ENCODE data around the gene DYNC2H1. TPM values are rescaled to one million over a fixed set of nuclear protein-coding genes. Genes with fewer than 3 reads are reported as not detected.

DYNC2H1 gene
- total and polyA plus RNA-seq, 2 donors (not counting 1 experiment from before 2014, with no cell fraction given) = 20.1 to 65.9 TPM

- no peak for DNase-seq (ENCODE audit: low read depth in 2 of 2)
- Histone ChIP-seq H4K20me1 (ENCODE audit: control insufficient read depth, extremely low read depth, insufficient read depth, low read length) (no peaks in the 10 kb centered on the region), H3K79me2 (ENCODE audit: control insufficient read depth, insufficient read depth, low read length) (no peaks in the 10 kb centered on the region), H3K4me3 (replicated peaks in 1 of 4; ENCODE audit: control extremely low read depth in 1 of 4, insufficient read depth in 1 of 4, low read depth in 3 of 4, low read length in 4 of 4) (no peak overlapping the region), H3K27ac (ENCODE audit: insufficient read depth, low read length) (no peak overlapping the region), H3K9me3 (ENCODE audit: control insufficient read depth, insufficient read depth, low read depth, low read length) (no peaks in the 10 kb centered on the region), H3K9ac (ENCODE audit: insufficient read depth, low read length) (no peak overlapping the region), H3K36me3 (ENCODE audit: control insufficient read depth, insufficient read depth, low read length) (no peaks in the 10 kb centered on the region), H3K4me1 (ENCODE audit: control insufficient read depth, extremely low read depth, insufficient read depth, low read length) (no peaks in the 10 kb centered on the region), H2AFZ (ENCODE audit: low read length) (no peak overlapping the region), H3K4me2 (ENCODE audit: extremely low read depth, insufficient read depth, low read length) (no peak overlapping the region), H3K27me3 (ENCODE audit: control insufficient read depth, insufficient read depth, low read length) (no peaks in the 10 kb centered on the region)
- no peak for TF ChIP-seq EZH2 (IDR thresholded peaks at IDR 0.05; ENCODE audit: low read length, missing control alignments)
- no peak for TF ChIP-seq CTCF (conservative IDR thresholded peaks at IDR 0.05 in 1 of 2, IDR thresholded peaks at IDR 0.05 in 1 of 2; ENCODE audit: low read depth in 1 of 2, low read length in 2 of 2)
These were observed 411.6 kb downstream of the DYNC2H1 start for GRCh38 chr11:103520792-103521191.

GRCh38 chr11:103525069-103525468 is 415.8 kb downstream of the DYNC2H1 start:
- Histone ChIP-seq H3K27me3 (ENCODE audit: control insufficient read depth, insufficient read depth, low read length) (no peaks in the 10 kb centered on the region), H3K27ac (ENCODE audit: insufficient read depth, low read length) (no peak overlapping the region), H4K20me1 (ENCODE audit: control insufficient read depth, extremely low read depth, insufficient read depth, low read length) (no peaks in the 10 kb centered on the region), H3K9me3 (ENCODE audit: control insufficient read depth, insufficient read depth, low read depth, low read length) (no peaks in the 10 kb centered on the region), H3K9ac (ENCODE audit: insufficient read depth, low read length) (no peak overlapping the region), H2AFZ (ENCODE audit: low read length) (no peak overlapping the region), H3K4me3 (replicated peaks in 1 of 4; ENCODE audit: control extremely low read depth in 1 of 4, insufficient read depth in 1 of 4, low read depth in 3 of 4, low read length in 4 of 4) (no peak overlapping the region), H3K4me2 (ENCODE audit: extremely low read depth, insufficient read depth, low read length) (no peak overlapping the region), H3K36me3 (ENCODE audit: control insufficient read depth, insufficient read depth, low read length) (no peaks in the 10 kb centered on the region), H3K79me2 (ENCODE audit: control insufficient read depth, insufficient read depth, low read length) (no peaks in the 10 kb centered on the region), H3K4me1 (ENCODE audit: control insufficient read depth, extremely low read depth, insufficient read depth, low read length) (peaks cover 9% of the 10 kb centered on the region)
- no peak for TF ChIP-seq EZH2 (IDR thresholded peaks at IDR 0.05; ENCODE audit: low read length, missing control alignments)
- TF ChIP-seq CTCF (conservative IDR thresholded peaks at IDR 0.05 in 1 of 2, IDR thresholded peaks at IDR 0.05 in 1 of 2; ENCODE audit: low read depth in 1 of 2, low read length in 2 of 2) = no peak
- DNase-seq (ENCODE audit: low read depth in 2 of 2) = peak; percentile 30 to 90

GRCh38 chr11:103528046-103528445 is 418.8 kb downstream of the DYNC2H1 start:
- H3K9me3 ChIP-seq (ENCODE audit: control insufficient read depth, insufficient read depth, low read depth, low read length) = no peaks in the 10 kb centered on the region
- H3K27ac ChIP-seq (ENCODE audit: insufficient read depth, low read length) = no peak overlapping the region
- peaks cover 20% of the 10 kb centered on the region for H3K4me1 ChIP-seq (ENCODE audit: control insufficient read depth, extremely low read depth, insufficient read depth, low read length)
- DNase-seq (ENCODE audit: low read depth in 2 of 2) = peak in 1 of 2 donors; percentile 26
- no peaks in the 10 kb centered on the region for H4K20me1 ChIP-seq (ENCODE audit: control insufficient read depth, extremely low read depth, insufficient read depth, low read length)
- no peak overlapping the region for H3K9ac ChIP-seq (ENCODE audit: insufficient read depth, low read length)
- no peaks in the 10 kb centered on the region for H3K27me3 ChIP-seq (ENCODE audit: control insufficient read depth, insufficient read depth, low read length)
- H3K36me3 ChIP-seq (ENCODE audit: control insufficient read depth, insufficient read depth, low read length) = no peaks in the 10 kb centered on the region
- TF ChIP-seq CTCF (conservative IDR thresholded peaks at IDR 0.05 in 1 of 2, IDR thresholded peaks at IDR 0.05 in 1 of 2; ENCODE audit: low read depth in 1 of 2, low read length in 2 of 2) = no peak
- TF ChIP-seq EZH2 (IDR thresholded peaks at IDR 0.05; ENCODE audit: low read length, missing control alignments) = no peak
- H2AFZ ChIP-seq (ENCODE audit: low read length) = no peak overlapping the region
- H3K79me2 ChIP-seq (ENCODE audit: control insufficient read depth, insufficient read depth, low read length) = no peaks in the 10 kb centered on the region
- no peak overlapping the region for H3K4me3 ChIP-seq (replicated peaks in 1 of 4; ENCODE audit: control extremely low read depth in 1 of 4, insufficient read depth in 1 of 4, low read depth in 3 of 4, low read length in 4 of 4)
- H3K4me2 ChIP-seq (ENCODE audit: extremely low read depth, insufficient read depth, low read length) = no peak overlapping the region

Data from fibroblast of lung (primary cell).